ENCODE measurements around the gene ABCF2.

- TF ChIP-seq JUND (IDR thresholded peaks at IDR 0.05), result no peak
- no peak for TF ChIP-seq CTCF (IDR thresholded peaks at IDR 0.05; ENCODE audit: low read depth, low read length, missing input control)
- TF ChIP-seq SP1 (IDR thresholded peaks at IDR 0.05), result no peak
- no peak for TF ChIP-seq TAF1 (conservative IDR thresholded peaks at IDR 0.05)
- no peak for TF ChIP-seq YY1 (IDR thresholded peaks at IDR 0.05)
- no peak for TF ChIP-seq ATF3 (IDR thresholded peaks at IDR 0.05)
- TF ChIP-seq HNF4G (IDR thresholded peaks at IDR 0.05), result no peak
- no peak for TF ChIP-seq MAX (IDR thresholded peaks at IDR 0.05)
These were observed 20.0 kb upstream of the ABCF2 start for GRCh38 chr7:151246851-151247580.
